Astrocyte (in vitro differentiated cells and primary cell): ENCODE results near the gene NDFIP1. TPM values are rescaled to one million over a fixed set of nuclear protein-coding genes. Genes with fewer than 3 reads are reported as not detected.
"Not testable (repeated sequence)": the region's sequence is repeated elsewhere in the genome, so short reads cannot be mapped to it uniquely, and the experiment has no call there.

Experiments
- DNase-seq: peaks from one replicate; pipeline ENCODE4 v3.0.0-alpha.2; 2010; ENCODE audit warnings: low read depth
- FAIRE-seq: peaks from 2 replicates; lab custom pipeline; 2011; peaks lifted over from hg19 to GRCh38; lab: Jason Lieb, UNC
- H2AFZ ChIP-seq: 2 replicates; pipeline ENCODE4 v1.6.0; 2012; ENCODE audit warnings: low read depth, low read length, inconsistent platforms
- H3K27ac ChIP-seq: 2 replicates; pipeline ENCODE4 v1.5.1; 2011; ENCODE audit warnings: low read depth, low read length, inconsistent platforms
- H3K27me3 ChIP-seq: 2 replicates; pipeline ENCODE4 v1.6.0; 2011; ENCODE audit warnings: low read length, inconsistent platforms; ENCODE audit not compliant: insufficient read depth
- H3K36me3 ChIP-seq: 2 replicates; pipeline ENCODE4 v1.5.1; 2011; ENCODE audit warnings: low read length, inconsistent platforms; ENCODE audit not compliant: insufficient read depth
- H3K4me1 ChIP-seq: 2 replicates; pipeline ENCODE4 v1.5.1; 2011; ENCODE audit warnings: low read length, inconsistent platforms; ENCODE audit not compliant: insufficient read depth
- H3K4me2 ChIP-seq: 2 replicates; pipeline ENCODE4 v1.6.0; 2012; ENCODE audit warnings: low read length, inconsistent platforms
- H3K4me3 ChIP-seq: 2 replicates; pipeline ENCODE4 v1.5.1; 2011; ENCODE audit warnings: low read depth, mild to moderate bottlenecking, low read length, inconsistent platforms; ENCODE audit not compliant: insufficient read depth
- H3K79me2 ChIP-seq: 2 replicates; pipeline ENCODE4 v1.6.0; 2012; ENCODE audit warnings: mild to moderate bottlenecking, low read length, inconsistent platforms; ENCODE audit not compliant: insufficient read depth
- H3K9ac ChIP-seq: 2 replicates; pipeline ENCODE4 v1.6.0; 2012; ENCODE audit warnings: mild to moderate bottlenecking, low read length, inconsistent platforms
- H3K9me3 ChIP-seq: 2 replicates; pipeline ENCODE4 v1.5.1; 2012; ENCODE audit warnings: low read depth, mild to moderate bottlenecking, low read length, inconsistent platforms; ENCODE audit not compliant: insufficient read depth
- H4K20me1 ChIP-seq: 2 replicates; pipeline ENCODE4 v1.6.0; 2012; ENCODE audit warnings: low read length, inconsistent platforms; ENCODE audit not compliant: insufficient read depth
- H3K27ac Mint-ChIP-seq: one replicate; pipeline ENCODE4 v1.8.0; 2021; ENCODE audit warnings: mild to moderate bottlenecking, mixed read lengths; ENCODE audit not compliant: unreplicated experiment
- H3K27me3 Mint-ChIP-seq: one replicate; pipeline ENCODE4 v1.8.0; 2021; ENCODE audit warnings: low read depth, mixed read lengths; ENCODE audit not compliant: unreplicated experiment
- H3K36me3 Mint-ChIP-seq: one replicate; pipeline ENCODE4 v1.8.0; 2021; ENCODE audit warnings: low read depth, mixed read lengths; ENCODE audit not compliant: unreplicated experiment
- H3K4me1 Mint-ChIP-seq: one replicate; pipeline ENCODE4 v1.8.0; 2021; ENCODE audit warnings: low read depth, mixed read lengths; ENCODE audit not compliant: unreplicated experiment
- H3K4me3 Mint-ChIP-seq: one replicate; pipeline ENCODE4 v1.8.0; 2021; ENCODE audit warnings: mild to moderate bottlenecking, moderate library complexity, mixed read lengths; ENCODE audit not compliant: unreplicated experiment
- H3K9me3 Mint-ChIP-seq: one replicate; pipeline ENCODE4 v1.8.0; 2021; ENCODE audit warnings: mild to moderate bottlenecking, mixed read lengths; ENCODE audit not compliant: unreplicated experiment
- EZH2 ChIP-seq: IDR thresholded peaks from 2 replicates; pipeline ENCODE4 v1.6.1; 2012; ENCODE audit warnings: mild to moderate bottlenecking, low read length, inconsistent platforms; ENCODE audit not compliant: insufficient read depth
- total RNA-seq: library from RNA; stranded (reverse); gene quantifications from 2 replicates; pipeline ENCODE4 v1.2.1, GENCODE V29; 2021
- TF ChIP-seq, protein P1 (sequence below): IDR thresholded peaks from 2 replicates; pipeline ENCODE4 v1.5.1; 2011; ENCODE audit warnings: low read depth, mild to moderate bottlenecking, inconsistent platforms, low read length, moderate library complexity; ENCODE audit not compliant: insufficient read depth

The NDFIP1 gene
- total RNA-seq, 1 donor from 2014 or later: 56.8 TPM

DNA sequence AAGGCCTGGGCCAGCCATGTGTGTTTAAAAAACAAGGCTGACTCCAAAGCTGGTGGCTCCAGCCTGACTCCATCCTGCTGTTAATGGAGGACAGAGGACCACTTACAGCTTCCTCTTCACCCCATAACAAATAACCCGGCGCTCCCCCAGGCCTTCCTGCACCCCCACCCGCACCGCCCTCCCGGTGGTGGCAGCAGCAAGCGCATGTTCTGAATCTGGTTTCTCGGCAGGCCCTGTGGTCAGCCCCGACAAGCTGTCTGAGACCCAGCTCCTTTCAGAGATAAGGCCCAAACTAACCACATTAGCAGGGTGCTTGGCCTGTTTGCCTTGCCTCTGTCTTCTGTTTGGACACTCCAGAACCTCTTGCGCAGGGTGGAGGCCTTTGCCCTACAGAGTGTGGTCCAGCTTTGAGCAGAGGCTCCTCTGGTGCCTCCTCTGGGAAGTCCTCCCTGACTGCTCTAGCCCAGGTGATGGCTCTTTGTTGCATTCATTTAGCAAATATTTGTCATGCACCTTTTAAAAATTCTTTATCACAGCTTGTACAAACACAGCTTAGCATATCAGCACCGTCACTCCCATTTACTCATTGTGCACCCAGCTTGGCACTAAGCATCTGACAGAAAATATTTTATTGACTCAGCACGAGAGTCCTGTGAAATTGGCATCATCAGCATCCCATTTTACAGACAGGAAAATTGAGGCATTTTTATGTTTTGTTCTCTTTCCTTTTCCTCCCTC lies 78.4 kb downstream of the NDFIP1 start:
- H3K9ac ChIP-seq: no peak overlapping the region
- no peak overlapping the region for H3K4me3 ChIP-seq
- peaks cover 5% of the 10 kb centered on the region for H3K27me3 ChIP-seq
- no peak for TF ChIP-seq EZH2
- TF ChIP-seq, protein P1, sequence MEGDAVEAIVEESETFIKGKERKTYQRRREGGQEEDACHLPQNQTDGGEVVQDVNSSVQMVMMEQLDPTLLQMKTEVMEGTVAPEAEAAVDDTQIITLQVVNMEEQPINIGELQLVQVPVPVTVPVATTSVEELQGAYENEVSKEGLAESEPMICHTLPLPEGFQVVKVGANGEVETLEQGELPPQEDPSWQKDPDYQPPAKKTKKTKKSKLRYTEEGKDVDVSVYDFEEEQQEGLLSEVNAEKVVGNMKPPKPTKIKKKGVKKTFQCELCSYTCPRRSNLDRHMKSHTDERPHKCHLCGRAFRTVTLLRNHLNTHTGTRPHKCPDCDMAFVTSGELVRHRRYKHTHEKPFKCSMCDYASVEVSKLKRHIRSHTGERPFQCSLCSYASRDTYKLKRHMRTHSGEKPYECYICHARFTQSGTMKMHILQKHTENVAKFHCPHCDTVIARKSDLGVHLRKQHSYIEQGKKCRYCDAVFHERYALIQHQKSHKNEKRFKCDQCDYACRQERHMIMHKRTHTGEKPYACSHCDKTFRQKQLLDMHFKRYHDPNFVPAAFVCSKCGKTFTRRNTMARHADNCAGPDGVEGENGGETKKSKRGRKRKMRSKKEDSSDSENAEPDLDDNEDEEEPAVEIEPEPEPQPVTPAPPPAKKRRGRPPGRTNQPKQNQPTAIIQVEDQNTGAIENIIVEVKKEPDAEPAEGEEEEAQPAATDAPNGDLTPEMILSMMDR: no peak
- no peaks in the 10 kb centered on the region for H3K9me3 Mint-ChIP-seq
- DNase-seq: no peak
- H4K20me1 ChIP-seq: no peaks in the 10 kb centered on the region
- H3K27me3 Mint-ChIP-seq: peaks cover 20% of the 10 kb centered on the region
- H3K4me3 Mint-ChIP-seq: no peak overlapping the region
- no peaks in the 10 kb centered on the region for H3K4me1 ChIP-seq
- no peak for FAIRE-seq
- no peak overlapping the region for H3K27ac ChIP-seq
- H3K36me3 ChIP-seq: no peaks in the 10 kb centered on the region
- no peaks in the 10 kb centered on the region for H3K36me3 Mint-ChIP-seq
- no peak overlapping the region for H2AFZ ChIP-seq
- no peaks in the 10 kb centered on the region for H3K79me2 ChIP-seq
- H3K9me3 ChIP-seq: no peaks in the 10 kb centered on the region
- no peak overlapping the region for H3K27ac Mint-ChIP-seq
- H3K4me2 ChIP-seq: no peak overlapping the region
- H3K4me1 Mint-ChIP-seq: no peaks in the 10 kb centered on the region

DNA sequence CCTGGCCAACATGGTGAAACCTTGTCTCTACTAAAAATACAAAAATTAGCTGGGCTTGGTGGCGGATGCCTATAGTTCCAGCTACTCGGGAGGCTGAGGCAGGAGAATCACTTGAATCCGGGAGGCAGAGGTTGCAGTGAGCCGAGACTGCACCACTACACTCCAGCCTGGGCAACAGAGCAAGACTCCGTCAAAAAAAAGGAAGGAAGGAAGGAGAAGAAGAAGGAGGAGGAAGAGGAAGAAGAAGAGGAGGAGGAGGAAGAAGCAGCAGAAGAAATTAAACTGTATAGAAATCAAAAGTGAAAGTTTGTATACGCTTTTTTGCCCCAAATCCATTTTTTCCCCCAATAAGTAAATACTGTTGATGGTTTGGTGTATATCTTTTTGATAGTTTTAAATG lies 80.1 kb downstream of the NDFIP1 start:
- not testable (repeated sequence) for H3K4me2 ChIP-seq, H3K36me3 ChIP-seq, H4K20me1 ChIP-seq, H3K9ac ChIP-seq, H3K9me3 Mint-ChIP-seq, DNase-seq, H3K4me1 Mint-ChIP-seq, H2AFZ ChIP-seq, H3K27ac ChIP-seq, H3K36me3 Mint-ChIP-seq, H3K4me1 ChIP-seq, H3K9me3 ChIP-seq, H3K4me3 Mint-ChIP-seq, H3K79me2 ChIP-seq, H3K27me3 ChIP-seq, H3K4me3 ChIP-seq, FAIRE-seq
- Mint-ChIP-seq H3K27ac (peak overlapping the region; percentile 83), H3K27me3 (peaks cover 16% of the 10 kb centered on the region)

DNA sequence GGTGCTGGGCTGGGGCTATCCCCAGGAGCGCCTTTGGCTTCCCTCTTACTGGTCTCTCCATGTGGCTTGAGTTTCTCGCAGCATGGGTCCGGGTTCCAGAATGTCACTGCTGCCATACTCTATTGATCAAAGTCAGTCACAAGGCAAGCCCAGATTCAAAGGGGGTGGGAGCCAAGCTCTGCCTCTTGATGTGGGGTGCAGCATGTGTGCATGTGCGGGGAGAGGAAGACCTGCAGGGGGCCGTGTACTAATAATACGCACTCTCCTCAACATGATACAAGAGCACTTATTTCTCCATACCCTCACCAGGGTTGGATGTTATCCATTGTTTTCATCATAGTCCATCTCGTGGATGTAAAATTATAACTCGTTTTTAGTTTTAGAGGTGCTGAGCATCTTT lies 81.2 kb downstream of the NDFIP1 start:
- Histone ChIP-seq H3K27ac (no peak overlapping the region), H3K79me2 (no peaks in the 10 kb centered on the region), H3K9me3 (no peaks in the 10 kb centered on the region), H2AFZ (no peak overlapping the region), H3K4me2 (no peak overlapping the region), H3K36me3 (no peaks in the 10 kb centered on the region), H3K4me1 (no peaks in the 10 kb centered on the region), H3K27me3 (peaks cover 3% of the 10 kb centered on the region), H3K9ac (no peak overlapping the region), H4K20me1 (no peaks in the 10 kb centered on the region), H3K4me3 (no peak overlapping the region)
- H3K4me1 Mint-ChIP-seq: no peaks in the 10 kb centered on the region
- peaks cover 18% of the 10 kb centered on the region for H3K27me3 Mint-ChIP-seq
- H3K36me3 Mint-ChIP-seq: no peaks in the 10 kb centered on the region
- no peak overlapping the region for H3K4me3 Mint-ChIP-seq
- H3K9me3 Mint-ChIP-seq: no peaks in the 10 kb centered on the region
- no peak for TF ChIP-seq EZH2
- TF ChIP-seq, protein P1: no peak
- DNase-seq (no peak), FAIRE-seq (no peak)
- H3K27ac Mint-ChIP-seq: no peak overlapping the region
